ENCODE data around the gene OSBP2.
"Not testable (repeated sequence)": the region's sequence is repeated elsewhere in the genome, so short reads cannot be mapped to it uniquely, and the experiment has no call there.

The OSBP2 gene

DNA sequence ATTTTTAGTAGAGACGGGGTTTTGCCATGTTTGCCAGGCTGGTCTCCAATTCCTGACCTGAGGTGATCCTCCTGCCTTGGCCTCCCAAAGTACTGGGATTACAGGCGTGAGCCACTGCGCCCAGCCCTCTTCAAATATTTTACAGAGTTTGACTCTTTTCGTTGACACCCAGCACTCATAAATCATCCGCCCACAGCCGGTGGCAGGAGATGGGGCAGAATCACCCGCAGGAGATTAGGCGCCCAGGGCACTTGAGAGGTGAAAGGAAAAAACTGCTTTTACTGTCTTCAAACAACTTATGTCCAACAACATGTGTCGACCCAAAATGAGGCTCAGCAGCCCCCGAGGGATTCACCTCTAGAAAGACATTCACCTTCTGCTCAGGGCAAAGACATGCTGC is 56.9 kb downstream of the OSBP2 start:
- H3K27me3 Mint-ChIP-seq (ENCODE audit: low read depth) = no peaks in the 10 kb centered on the region
- no peak overlapping the region for H3K4me3 Mint-ChIP-seq
- no peaks in the 10 kb centered on the region for H3K36me3 Mint-ChIP-seq (ENCODE audit: low read depth)
- H3K9me3 Mint-ChIP-seq = no peaks in the 10 kb centered on the region
- H3K27ac Mint-ChIP-seq = no peak overlapping the region
- peaks cover 20% of the 10 kb centered on the region for H3K4me1 Mint-ChIP-seq (ENCODE audit: low read depth)

DNA sequence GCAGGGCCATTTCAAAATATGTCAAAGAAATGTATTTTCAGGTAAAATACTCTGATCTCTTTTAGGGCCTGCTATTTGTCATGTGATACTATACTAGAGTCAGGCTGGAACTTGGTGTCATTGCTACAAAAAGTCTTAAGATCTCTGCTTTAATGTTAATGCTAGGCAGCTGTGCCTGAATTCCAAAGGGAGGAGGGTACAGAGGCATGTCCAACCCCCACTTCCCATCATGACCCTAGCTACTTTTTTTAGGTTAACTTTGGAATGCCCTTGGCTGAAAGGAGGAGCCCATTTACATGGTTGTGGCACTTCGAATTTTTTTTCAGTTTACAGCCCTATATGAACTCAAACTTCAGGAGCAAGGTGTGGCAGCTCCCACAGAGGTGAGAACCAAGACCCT is 58.1 kb downstream of the OSBP2 start:
- H3K4me1 Mint-ChIP-seq (ENCODE audit: low read depth) = peaks cover 13% of the 10 kb centered on the region
- H3K4me3 Mint-ChIP-seq = no peak overlapping the region
- H3K27ac Mint-ChIP-seq = no peak overlapping the region
- H3K36me3 Mint-ChIP-seq (ENCODE audit: low read depth) = no peaks in the 10 kb centered on the region
- H3K27me3 Mint-ChIP-seq (ENCODE audit: low read depth) = no peaks in the 10 kb centered on the region
- H3K9me3 Mint-ChIP-seq = no peaks in the 10 kb centered on the region

- Mint-ChIP-seq H3K27me3 (ENCODE audit: low read depth) (no peaks in the 10 kb centered on the region), H3K4me1 (ENCODE audit: low read depth) (peaks cover 13% of the 10 kb centered on the region), H3K4me3 (no peak overlapping the region), H3K27ac (no peak overlapping the region), H3K9me3 (no peaks in the 10 kb centered on the region), H3K36me3 (ENCODE audit: low read depth) (no peaks in the 10 kb centered on the region)
These were observed 59.0 kb downstream of the OSBP2 start for GRCh38 chr22:30753701-30754100.

- no peaks in the 10 kb centered on the region for H3K9me3 Mint-ChIP-seq
- H3K4me1 Mint-ChIP-seq (ENCODE audit: low read depth) = peaks cover 11% of the 10 kb centered on the region
- no peaks in the 10 kb centered on the region for H3K36me3 Mint-ChIP-seq (ENCODE audit: low read depth)
- no peaks in the 10 kb centered on the region for H3K27me3 Mint-ChIP-seq (ENCODE audit: low read depth)
- H3K4me3 Mint-ChIP-seq = no peak overlapping the region
- H3K27ac Mint-ChIP-seq = no peak overlapping the region
These were observed 59.8 kb downstream of the OSBP2 start for GRCh38 chr22:30754521-30754920.

DNA sequence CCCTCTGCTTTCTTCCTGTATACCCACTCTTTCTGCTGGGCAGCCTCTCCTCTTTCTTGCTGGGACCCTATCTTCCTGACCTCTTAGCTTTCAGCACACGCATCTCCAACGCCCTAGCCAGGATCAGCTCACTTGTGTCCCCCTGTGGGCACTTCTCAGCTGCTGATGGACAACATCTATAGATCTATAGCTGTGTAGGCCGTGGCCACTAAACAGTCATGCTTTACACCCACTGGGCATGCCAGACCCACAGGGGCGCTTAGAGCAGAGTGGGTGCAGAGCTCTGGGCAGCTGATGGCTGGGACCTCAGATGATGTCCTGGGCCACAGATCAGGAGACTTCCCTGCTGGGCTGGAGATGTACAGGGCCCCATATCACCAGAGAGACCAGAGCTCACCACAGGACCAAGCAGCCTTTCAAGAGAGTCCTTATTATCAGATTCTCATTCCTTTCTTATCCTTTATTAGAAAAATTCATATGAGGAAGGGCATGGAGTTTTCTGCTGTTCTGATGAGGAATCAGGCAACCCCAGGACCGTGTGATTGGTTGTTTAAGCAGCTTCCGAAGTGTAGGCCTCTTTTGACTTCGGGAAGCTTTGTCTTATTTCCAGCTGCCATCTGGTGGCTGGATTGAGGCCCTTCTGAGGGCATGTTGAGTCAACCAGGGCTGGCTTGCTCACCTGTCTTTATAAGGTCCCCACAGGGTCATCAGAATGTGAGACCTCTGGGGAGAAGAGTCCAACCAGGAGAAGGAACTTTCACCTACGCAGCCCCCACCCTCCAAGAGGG is 60.5 kb downstream of the OSBP2 start:
- Mint-ChIP-seq H3K36me3 (ENCODE audit: low read depth) (no peaks in the 10 kb centered on the region), H3K27ac (no peak overlapping the region), H3K4me1 (ENCODE audit: low read depth) (peaks cover 11% of the 10 kb centered on the region)

DNA sequence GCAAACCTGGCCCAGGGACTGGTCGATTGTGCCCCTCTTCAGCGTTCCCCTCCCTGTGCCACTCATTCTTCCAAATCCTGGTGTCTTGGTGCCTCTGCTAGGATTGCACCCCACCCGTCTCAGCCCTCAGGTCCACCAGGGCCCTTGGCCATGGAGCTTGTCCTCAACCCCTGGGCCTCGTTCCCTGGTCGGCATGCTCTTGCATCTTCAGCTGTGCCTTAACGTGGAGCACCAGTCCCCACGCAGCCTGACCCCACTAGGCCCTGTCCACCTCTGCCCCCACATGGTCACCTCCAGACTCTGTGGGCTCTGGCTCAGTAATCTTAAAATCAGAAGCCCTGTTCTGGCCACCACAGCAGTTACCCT is 61.1 kb downstream of the OSBP2 start:
- Mint-ChIP-seq H3K36me3 (ENCODE audit: low read depth) (no peaks in the 10 kb centered on the region), H3K4me3 (no peak overlapping the region), H3K9me3 (no peaks in the 10 kb centered on the region), H3K27me3 (ENCODE audit: low read depth) (no peaks in the 10 kb centered on the region), H3K27ac (no peak overlapping the region), H3K4me1 (ENCODE audit: low read depth) (peaks cover 11% of the 10 kb centered on the region)

More for the DNA sequence above, 60.5 kb downstream of the OSBP2 start:
- H3K9me3 Mint-ChIP-seq = no peaks in the 10 kb centered on the region
- no peak overlapping the region for H3K4me3 Mint-ChIP-seq
- no peaks in the 10 kb centered on the region for H3K27me3 Mint-ChIP-seq (ENCODE audit: low read depth)

DNA sequence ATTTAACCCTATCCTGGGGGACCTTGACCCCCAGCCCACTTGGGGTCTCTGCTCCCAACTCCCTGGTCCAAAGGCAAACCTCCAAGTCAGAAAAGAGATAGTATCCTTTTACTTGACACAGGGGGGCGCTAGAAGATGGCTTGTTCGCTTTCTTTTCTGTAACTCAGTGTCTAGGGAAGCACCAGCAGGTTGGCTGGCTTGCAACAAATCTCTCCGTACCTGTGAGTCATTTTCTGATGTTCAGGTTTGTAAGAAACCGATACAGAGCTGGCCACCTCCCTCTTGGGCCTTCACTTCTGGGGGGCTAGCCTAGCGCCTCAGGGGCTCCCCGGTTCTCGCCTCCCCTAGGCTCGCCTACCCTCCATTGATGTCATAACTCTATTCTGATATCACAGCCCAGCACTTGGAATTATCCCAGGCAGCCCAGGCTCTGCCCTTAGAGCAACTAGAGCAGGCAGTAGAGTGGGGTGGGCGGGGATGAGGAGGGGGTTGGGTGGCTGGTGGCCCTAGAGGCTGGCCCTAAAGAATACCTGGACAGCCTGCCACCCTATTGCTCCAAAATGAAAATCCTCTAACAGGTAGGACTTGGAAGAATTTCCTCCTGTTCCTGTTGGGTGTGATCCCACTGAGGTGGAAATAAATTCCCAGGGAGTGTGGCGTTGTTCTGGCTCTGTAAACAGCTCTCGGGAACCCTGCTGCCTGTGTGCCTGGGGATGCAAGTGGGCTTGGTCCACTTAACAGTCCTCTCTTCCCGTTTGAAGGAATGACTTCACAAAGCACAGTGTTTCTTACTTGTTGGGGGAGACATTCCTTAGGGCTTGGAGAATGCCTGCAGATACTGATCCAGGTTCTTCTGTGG is 69.4 kb downstream of the OSBP2 start:
- H3K9me3 Mint-ChIP-seq = no peaks in the 10 kb centered on the region
- no peak overlapping the region for H3K27ac Mint-ChIP-seq
- H3K36me3 Mint-ChIP-seq (ENCODE audit: low read depth) = no peaks in the 10 kb centered on the region
- no peak overlapping the region for H3K4me3 Mint-ChIP-seq
- peaks cover 2% of the 10 kb centered on the region for H3K4me1 Mint-ChIP-seq (ENCODE audit: low read depth)
- H3K27me3 Mint-ChIP-seq (ENCODE audit: low read depth) = no peaks in the 10 kb centered on the region

DNA sequence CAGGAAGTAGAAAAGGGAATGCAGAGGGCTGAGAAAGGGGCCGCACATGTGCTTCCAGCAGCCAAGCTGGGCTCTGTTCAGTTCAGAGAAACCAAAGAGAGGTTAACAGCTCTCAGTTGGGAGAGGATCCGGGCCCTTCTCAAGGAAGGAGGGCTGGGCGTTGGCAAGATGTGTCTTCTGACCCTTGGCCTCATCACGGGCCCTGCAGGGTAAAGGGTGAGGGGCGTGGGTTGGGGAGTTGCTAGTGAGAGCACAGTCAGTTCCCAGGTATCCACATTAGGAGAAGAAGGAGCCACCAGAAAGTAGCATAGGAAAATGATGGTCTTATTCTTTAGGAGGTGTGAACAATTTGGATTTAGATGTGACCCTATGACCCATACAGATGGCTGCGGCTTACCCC is 73.0 kb downstream of the OSBP2 start:
- Mint-ChIP-seq H3K36me3 (ENCODE audit: low read depth) (no peaks in the 10 kb centered on the region), H3K4me1 (ENCODE audit: low read depth) (peaks cover 2% of the 10 kb centered on the region), H3K4me3 (no peak overlapping the region), H3K9me3 (no peaks in the 10 kb centered on the region), H3K27me3 (ENCODE audit: low read depth) (no peaks in the 10 kb centered on the region), H3K27ac (no peak overlapping the region)

GRCh38 chr22:30770716-30771115 is 76.0 kb downstream of the OSBP2 start:
- Mint-ChIP-seq H3K27ac (no peak overlapping the region), H3K4me1 (ENCODE audit: low read depth) (no peaks in the 10 kb centered on the region), H3K27me3 (ENCODE audit: low read depth) (no peaks in the 10 kb centered on the region), H3K4me3 (no peak overlapping the region), H3K36me3 (ENCODE audit: low read depth) (no peaks in the 10 kb centered on the region), H3K9me3 (no peaks in the 10 kb centered on the region)

- no peaks in the 10 kb centered on the region for H3K4me1 Mint-ChIP-seq (ENCODE audit: low read depth)
- no peak overlapping the region for H3K27ac Mint-ChIP-seq
- no peak overlapping the region for H3K4me3 Mint-ChIP-seq
- H3K9me3 Mint-ChIP-seq = no peaks in the 10 kb centered on the region
- no peaks in the 10 kb centered on the region for H3K27me3 Mint-ChIP-seq (ENCODE audit: low read depth)
- no peaks in the 10 kb centered on the region for H3K36me3 Mint-ChIP-seq (ENCODE audit: low read depth)
These were observed 79.2 kb downstream of the OSBP2 start for GRCh38 chr22:30773919-30774318.

DNA sequence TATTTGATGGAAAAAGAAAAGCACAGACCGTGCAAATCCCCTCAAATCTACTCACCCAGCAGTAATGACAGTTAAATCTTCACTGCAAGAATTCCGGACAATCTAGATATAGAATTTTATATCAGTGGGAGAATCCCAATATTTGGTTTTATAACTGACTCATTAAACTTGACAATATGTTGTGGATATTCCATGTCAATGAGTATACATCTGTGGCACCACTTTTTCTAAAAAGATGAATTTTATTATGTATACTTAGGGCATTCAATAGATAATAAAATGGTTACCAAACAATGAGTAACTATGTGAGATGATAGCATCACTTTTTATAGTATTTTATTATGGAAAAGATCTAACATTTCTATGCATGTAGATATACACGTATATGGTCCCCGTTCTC is 79.9 kb downstream of the OSBP2 start:
- no peaks in the 10 kb centered on the region for H3K9me3 Mint-ChIP-seq
- no peak overlapping the region for H3K27ac Mint-ChIP-seq
- no peaks in the 10 kb centered on the region for H3K27me3 Mint-ChIP-seq (ENCODE audit: low read depth)
- no peaks in the 10 kb centered on the region for H3K36me3 Mint-ChIP-seq (ENCODE audit: low read depth)
- no peaks in the 10 kb centered on the region for H3K4me1 Mint-ChIP-seq (ENCODE audit: low read depth)
- no peak overlapping the region for H3K4me3 Mint-ChIP-seq

GRCh38 chr22:30776476-30776875 is 81.8 kb downstream of the OSBP2 start:
- no peaks in the 10 kb centered on the region for H3K27me3 Mint-ChIP-seq (ENCODE audit: low read depth)
- peaks cover 3% of the 10 kb centered on the region for H3K4me1 Mint-ChIP-seq (ENCODE audit: low read depth)
- H3K4me3 Mint-ChIP-seq = no peak overlapping the region
- no peak overlapping the region for H3K27ac Mint-ChIP-seq
- peaks cover 2% of the 10 kb centered on the region for H3K36me3 Mint-ChIP-seq (ENCODE audit: low read depth)
- H3K9me3 Mint-ChIP-seq = no peaks in the 10 kb centered on the region

- not testable (repeated sequence) for H3K4me1 Mint-ChIP-seq (ENCODE audit: low read depth); H3K27ac Mint-ChIP-seq; H3K9me3 Mint-ChIP-seq; H3K4me3 Mint-ChIP-seq; H3K36me3 Mint-ChIP-seq (ENCODE audit: low read depth); H3K27me3 Mint-ChIP-seq (ENCODE audit: low read depth)
These were observed 82.5 kb downstream of the OSBP2 start for GRCh38 chr22:30777146-30777545.

DNA sequence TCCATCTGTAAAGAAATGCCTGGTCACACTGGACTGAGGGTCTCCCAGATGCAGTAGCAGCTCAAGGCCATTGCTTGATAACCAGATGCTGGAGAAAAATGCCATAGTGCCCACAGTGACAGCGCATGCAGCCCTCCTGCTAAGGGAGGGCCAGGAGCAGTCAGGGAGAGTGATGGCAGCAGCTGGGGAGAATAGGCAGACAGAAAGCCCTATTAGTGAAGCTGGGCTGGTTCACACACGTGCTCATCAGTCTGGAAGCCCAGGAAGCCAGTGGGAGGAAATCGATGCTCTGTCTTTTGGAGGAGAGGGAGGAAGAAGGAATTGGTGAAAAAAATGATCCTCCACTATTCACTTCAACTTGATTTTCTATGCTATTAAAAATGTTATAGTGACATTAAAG is 82.9 kb downstream of the OSBP2 start:
- Mint-ChIP-seq H3K4me1 (ENCODE audit: low read depth) (peaks cover 3% of the 10 kb centered on the region), H3K36me3 (ENCODE audit: low read depth) (peaks cover 2% of the 10 kb centered on the region), H3K9me3 (no peaks in the 10 kb centered on the region), H3K27me3 (ENCODE audit: low read depth) (no peaks in the 10 kb centered on the region), H3K27ac (no peak overlapping the region), H3K4me3 (no peak overlapping the region)

- H3K9me3 Mint-ChIP-seq = no peaks in the 10 kb centered on the region
- H3K4me3 Mint-ChIP-seq = no peak overlapping the region
- H3K27ac Mint-ChIP-seq = no peak overlapping the region
- no peaks in the 10 kb centered on the region for H3K27me3 Mint-ChIP-seq (ENCODE audit: low read depth)
- H3K4me1 Mint-ChIP-seq (ENCODE audit: low read depth) = peaks cover 3% of the 10 kb centered on the region
- H3K36me3 Mint-ChIP-seq (ENCODE audit: low read depth) = peaks cover 2% of the 10 kb centered on the region
These were observed 83.6 kb downstream of the OSBP2 start for GRCh38 chr22:30778261-30778660.
